Stimulated activated CD8-positive, alpha-beta memory T cell treated with anti-CD3 and anti-CD28 coated beads, Interleukin-4, amount 100 ng/mL, for 24 hours (primary cell): Measurements from ENCODE around the gene TMEM198.

Experiments used
- DNase-seq: peaks from one replicate; pipeline ENCODE4 v3.0.0-alpha.2; 2020; ENCODE audit warnings: low read depth

The TMEM198 gene

GRCh38 chr2:219525533-219526232 lies 18.1 kb upstream of the TMEM198 start:
- no peak for DNase-seq

- DNase-seq: no peak
Measured at GRCh38 chr2:219526320-219527075, 17.3 kb upstream of the TMEM198 start.

GRCh38 chr2:219527076-219527394 lies 16.8 kb upstream of the TMEM198 start:
- DNase-seq: no peak

GRCh38 chr2:219527472-219527871 lies 16.4 kb upstream of the TMEM198 start:
- DNase-seq: no peak

GRCh38 chr2:219530048-219530963 lies 13.5 kb upstream of the TMEM198 start:
- DNase-seq: peak; percentile 78

- no peak for DNase-seq
Measured at GRCh38 chr2:219531639-219532377, 12.0 kb upstream of the TMEM198 start.

- no peak for DNase-seq
Measured at GRCh38 chr2:219532378-219532649, 11.5 kb upstream of the TMEM198 start.

- DNase-seq: no peak
Measured at GRCh38 chr2:219533930-219534661, 9.7 kb upstream of the TMEM198 start.

GRCh38 chr2:219536425-219536824 lies 7.4 kb upstream of the TMEM198 start:
- no peak for DNase-seq

GRCh38 chr2:219536967-219537366 lies 6.9 kb upstream of the TMEM198 start:
- DNase-seq: no peak

GRCh38 chr2:219537657-219538488 lies 6.0 kb upstream of the TMEM198 start:
- no peak for DNase-seq

GRCh38 chr2:219538504-219538951 lies 5.3 kb upstream of the TMEM198 start:
- DNase-seq: no peak

GRCh38 chr2:219538956-219539788 lies 4.7 kb upstream of the TMEM198 start:
- DNase-seq: no peak

- DNase-seq: no peak
Measured at GRCh38 chr2:219539926-219540678, 3.7 kb upstream of the TMEM198 start.

GRCh38 chr2:219540784-219541504 lies 2.9 kb upstream of the TMEM198 start:
- DNase-seq: no peak

GRCh38 chr2:219541611-219542180 lies 2.1 kb upstream of the TMEM198 start:
- DNase-seq: peak; percentile 74

- DNase-seq: peak; percentile 15
Measured at GRCh38 chr2:219542931-219543595, 765 bp upstream of the TMEM198 start.
